ENCODE data around the gene KCND2. TPM values are rescaled to one million over a fixed set of nuclear protein-coding genes. Genes with fewer than 3 reads are reported as not detected.

KCND2 gene
- polyA plus RNA-seq, 1 of the 3 experiments (the other 2 are of a cell fraction) = not detected

DNA sequence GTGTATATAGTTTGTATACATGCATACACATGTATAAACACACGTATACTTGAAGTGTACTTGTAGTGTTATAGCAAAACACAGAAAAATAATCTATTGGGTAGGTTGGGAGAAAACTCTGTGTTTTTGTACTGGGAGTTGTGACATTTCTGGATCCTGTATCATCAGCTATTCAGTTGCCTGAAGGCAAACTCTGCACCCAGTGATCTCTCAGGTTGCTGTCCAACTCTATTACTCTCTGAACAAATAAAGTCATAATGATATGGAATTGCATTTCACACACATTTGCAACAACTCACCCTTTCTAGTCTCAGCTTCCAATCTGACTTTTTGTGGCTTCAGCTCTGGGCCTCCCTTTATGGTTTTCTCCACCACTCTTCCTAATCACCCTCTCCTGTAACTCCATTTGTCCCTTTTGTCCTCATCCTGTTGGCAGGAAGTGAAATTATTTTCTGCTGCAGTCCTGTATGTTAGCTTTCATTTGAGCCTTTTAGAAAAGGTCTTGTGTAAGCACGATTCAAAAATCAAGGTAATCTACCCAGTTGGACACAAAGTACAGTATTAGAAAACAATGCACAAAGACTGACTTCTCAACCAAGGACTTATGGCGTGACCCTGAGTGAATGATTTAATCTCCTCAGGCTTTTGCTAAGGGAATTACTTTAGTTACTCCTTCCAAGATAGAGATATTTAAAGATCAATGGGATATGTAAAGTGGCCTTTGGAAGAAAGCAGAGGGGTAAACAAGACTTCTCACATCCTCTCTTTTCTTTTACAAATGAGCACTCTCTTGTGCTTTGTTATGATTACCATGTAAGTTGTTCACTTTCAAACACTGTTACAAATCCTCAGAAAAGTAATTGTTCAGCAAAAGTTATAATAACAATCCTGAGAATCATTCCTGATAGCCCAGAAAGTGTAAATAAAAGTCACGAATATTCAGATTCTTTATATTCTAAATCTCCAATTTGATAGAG lies 249.1 kb downstream of the KCND2 start:
- no peak overlapping the region for H3K4me3 ChIP-seq (ENCODE audit: low read depth in 2 of 2, low read length in 1 of 2)
- ChIA-PET CTCF (no interaction called here), POLR2A (no interaction called here)

More for the DNA sequence above, 249.1 kb downstream of the KCND2 start:
- 2% methylated on average over 4 of the region's 4 CpGs for WGBS (ENCODE audit: low lambda C conversion rate)
- H4K20me1 ChIP-seq (ENCODE audit: insufficient read depth) = no peaks in the 10 kb centered on the region
- TF ChIP-seq NRF1 (IDR thresholded peaks at IDR 0.05; ENCODE audit: low read depth, low read length) (no peak), GATA2 (CRISPR knock-in tag; IDR thresholded peaks at IDR 0.05) (no peak), SIN3A (IDR thresholded peaks at IDR 0.05; ENCODE audit: borderline replicate concordance, low read depth, low read length) (no peak), POLR2AphosphoS5 (IDR thresholded peaks at IDR 0.05; ENCODE audit: low read depth, low read length) (no peak), CHD2 (IDR thresholded peaks at IDR 0.05; ENCODE audit: low read length, partially characterized antibody) (no peak), JUND (IDR thresholded peaks at IDR 0.05) (no peak), FOXJ3 (CRISPR knock-in tag; IDR thresholded peaks at IDR 0.05) (no peak), TCF12 (IDR thresholded peaks at IDR 0.05) (no peak), GABPA (IDR thresholded peaks at IDR 0.05; ENCODE audit: low read depth) (no peak), RFX5 (IDR thresholded peaks at IDR 0.05; ENCODE audit: low read length) (no peak), YY1 (IDR thresholded peaks at IDR 0.05; ENCODE audit: low read depth) (no peak)
- TF ChIP-seq, protein P1, sequence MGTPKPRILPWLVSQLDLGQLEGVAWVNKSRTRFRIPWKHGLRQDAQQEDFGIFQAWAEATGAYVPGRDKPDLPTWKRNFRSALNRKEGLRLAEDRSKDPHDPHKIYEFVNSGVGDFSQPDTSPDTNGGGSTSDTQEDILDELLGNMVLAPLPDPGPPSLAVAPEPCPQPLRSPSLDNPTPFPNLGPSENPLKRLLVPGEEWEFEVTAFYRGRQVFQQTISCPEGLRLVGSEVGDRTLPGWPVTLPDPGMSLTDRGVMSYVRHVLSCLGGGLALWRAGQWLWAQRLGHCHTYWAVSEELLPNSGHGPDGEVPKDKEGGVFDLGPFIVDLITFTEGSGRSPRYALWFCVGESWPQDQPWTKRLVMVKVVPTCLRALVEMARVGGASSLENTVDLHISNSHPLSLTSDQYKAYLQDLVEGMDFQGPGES (IDR thresholded peaks at IDR 0.05; ENCODE audit: low read depth, low read length) = no peak
- TF ChIP-seq, protein P2, sequence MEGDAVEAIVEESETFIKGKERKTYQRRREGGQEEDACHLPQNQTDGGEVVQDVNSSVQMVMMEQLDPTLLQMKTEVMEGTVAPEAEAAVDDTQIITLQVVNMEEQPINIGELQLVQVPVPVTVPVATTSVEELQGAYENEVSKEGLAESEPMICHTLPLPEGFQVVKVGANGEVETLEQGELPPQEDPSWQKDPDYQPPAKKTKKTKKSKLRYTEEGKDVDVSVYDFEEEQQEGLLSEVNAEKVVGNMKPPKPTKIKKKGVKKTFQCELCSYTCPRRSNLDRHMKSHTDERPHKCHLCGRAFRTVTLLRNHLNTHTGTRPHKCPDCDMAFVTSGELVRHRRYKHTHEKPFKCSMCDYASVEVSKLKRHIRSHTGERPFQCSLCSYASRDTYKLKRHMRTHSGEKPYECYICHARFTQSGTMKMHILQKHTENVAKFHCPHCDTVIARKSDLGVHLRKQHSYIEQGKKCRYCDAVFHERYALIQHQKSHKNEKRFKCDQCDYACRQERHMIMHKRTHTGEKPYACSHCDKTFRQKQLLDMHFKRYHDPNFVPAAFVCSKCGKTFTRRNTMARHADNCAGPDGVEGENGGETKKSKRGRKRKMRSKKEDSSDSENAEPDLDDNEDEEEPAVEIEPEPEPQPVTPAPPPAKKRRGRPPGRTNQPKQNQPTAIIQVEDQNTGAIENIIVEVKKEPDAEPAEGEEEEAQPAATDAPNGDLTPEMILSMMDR (IDR thresholded peaks at IDR 0.05) = no peak
- TF ChIP-seq, protein P3, sequence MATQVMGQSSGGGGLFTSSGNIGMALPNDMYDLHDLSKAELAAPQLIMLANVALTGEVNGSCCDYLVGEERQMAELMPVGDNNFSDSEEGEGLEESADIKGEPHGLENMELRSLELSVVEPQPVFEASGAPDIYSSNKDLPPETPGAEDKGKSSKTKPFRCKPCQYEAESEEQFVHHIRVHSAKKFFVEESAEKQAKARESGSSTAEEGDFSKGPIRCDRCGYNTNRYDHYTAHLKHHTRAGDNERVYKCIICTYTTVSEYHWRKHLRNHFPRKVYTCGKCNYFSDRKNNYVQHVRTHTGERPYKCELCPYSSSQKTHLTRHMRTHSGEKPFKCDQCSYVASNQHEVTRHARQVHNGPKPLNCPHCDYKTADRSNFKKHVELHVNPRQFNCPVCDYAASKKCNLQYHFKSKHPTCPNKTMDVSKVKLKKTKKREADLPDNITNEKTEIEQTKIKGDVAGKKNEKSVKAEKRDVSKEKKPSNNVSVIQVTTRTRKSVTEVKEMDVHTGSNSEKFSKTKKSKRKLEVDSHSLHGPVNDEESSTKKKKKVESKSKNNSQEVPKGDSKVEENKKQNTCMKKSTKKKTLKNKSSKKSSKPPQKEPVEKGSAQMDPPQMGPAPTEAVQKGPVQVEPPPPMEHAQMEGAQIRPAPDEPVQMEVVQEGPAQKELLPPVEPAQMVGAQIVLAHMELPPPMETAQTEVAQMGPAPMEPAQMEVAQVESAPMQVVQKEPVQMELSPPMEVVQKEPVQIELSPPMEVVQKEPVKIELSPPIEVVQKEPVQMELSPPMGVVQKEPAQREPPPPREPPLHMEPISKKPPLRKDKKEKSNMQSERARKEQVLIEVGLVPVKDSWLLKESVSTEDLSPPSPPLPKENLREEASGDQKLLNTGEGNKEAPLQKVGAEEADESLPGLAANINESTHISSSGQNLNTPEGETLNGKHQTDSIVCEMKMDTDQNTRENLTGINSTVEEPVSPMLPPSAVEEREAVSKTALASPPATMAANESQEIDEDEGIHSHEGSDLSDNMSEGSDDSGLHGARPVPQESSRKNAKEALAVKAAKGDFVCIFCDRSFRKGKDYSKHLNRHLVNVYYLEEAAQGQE (IDR thresholded peaks at IDR 0.05; ENCODE audit: low read depth, low read length) = no peak
- TF ChIP-seq, protein P4, sequence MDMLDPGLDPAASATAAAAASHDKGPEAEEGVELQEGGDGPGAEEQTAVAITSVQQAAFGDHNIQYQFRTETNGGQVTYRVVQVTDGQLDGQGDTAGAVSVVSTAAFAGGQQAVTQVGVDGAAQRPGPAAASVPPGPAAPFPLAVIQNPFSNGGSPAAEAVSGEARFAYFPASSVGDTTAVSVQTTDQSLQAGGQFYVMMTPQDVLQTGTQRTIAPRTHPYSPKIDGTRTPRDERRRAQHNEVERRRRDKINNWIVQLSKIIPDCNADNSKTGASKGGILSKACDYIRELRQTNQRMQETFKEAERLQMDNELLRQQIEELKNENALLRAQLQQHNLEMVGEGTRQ (IDR thresholded peaks at IDR 0.05; ENCODE audit: borderline replicate concordance, low read depth, low read length) = no peak
- no peaks in the 10 kb centered on the region for H3K27me3 ChIP-seq (ENCODE audit: insufficient read depth)
- H3K27ac ChIP-seq (ENCODE audit: low read depth in 2 of 2, low read length in 1 of 2) = no peak overlapping the region
- no peak overlapping the region for H2AFZ ChIP-seq (ENCODE audit: low read depth)
- H3F3A ChIP-seq (replicated peaks; ENCODE audit: insufficient read depth) = no peaks in the 10 kb centered on the region
- H3K36me3 ChIP-seq (replicated peaks in 1 of 2; ENCODE audit: control insufficient read depth in 1 of 2, insufficient read depth in 2 of 2, low read length in 1 of 2) = no peaks in the 10 kb centered on the region
- no peaks in the 10 kb centered on the region for H3K79me2 ChIP-seq (ENCODE audit: insufficient read depth)
- H3K4me2 ChIP-seq = no peak overlapping the region
- no peaks in the 10 kb centered on the region for H3K9me3 ChIP-seq
- no peaks in the 10 kb centered on the region for H3K4me1 ChIP-seq (ENCODE audit: control insufficient read depth in 1 of 2, insufficient read depth in 2 of 2, low read depth in 1 of 2, low read length in 1 of 2)
- H3K9ac ChIP-seq = no peak overlapping the region
- H3K9me2 ChIP-seq = no peaks in the 10 kb centered on the region
- DNase-seq = no peak
